GM12874 (cell line): ENCODE measurements around the gene POMT1.

ENCODE experiments used
- TF ChIP-seq, protein P1 (sequence below): IDR thresholded peaks from 2 replicates; pipeline ENCODE4 v1.5.1; 2011; ENCODE audit warnings: low read depth, mild to moderate bottlenecking, control low read depth, low read length, moderate library complexity; ENCODE audit not compliant: insufficient read depth

The POMT1 gene

DNA sequence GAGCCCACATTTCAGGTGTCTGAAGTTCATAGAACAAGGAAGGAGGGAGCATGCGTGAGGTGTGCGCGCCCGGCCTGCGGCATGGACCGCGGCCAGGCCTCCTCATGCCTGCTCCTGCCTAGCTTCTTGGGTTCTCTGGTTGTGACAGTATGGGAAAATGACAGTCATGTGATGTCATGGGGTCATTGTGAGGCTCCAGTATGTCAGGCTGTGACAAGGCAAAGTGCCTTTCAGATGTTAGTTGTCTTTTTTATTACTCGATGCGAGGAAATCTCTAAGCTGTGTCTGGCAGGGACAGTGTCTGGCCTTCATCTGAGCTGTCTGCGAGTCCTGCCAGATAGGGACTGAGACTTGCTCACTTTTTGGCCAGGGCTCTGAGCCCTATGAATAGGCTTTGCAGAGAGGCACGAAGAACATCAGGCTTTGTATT lies 15.1 kb downstream of the POMT1 start:
- TF ChIP-seq, protein P1, sequence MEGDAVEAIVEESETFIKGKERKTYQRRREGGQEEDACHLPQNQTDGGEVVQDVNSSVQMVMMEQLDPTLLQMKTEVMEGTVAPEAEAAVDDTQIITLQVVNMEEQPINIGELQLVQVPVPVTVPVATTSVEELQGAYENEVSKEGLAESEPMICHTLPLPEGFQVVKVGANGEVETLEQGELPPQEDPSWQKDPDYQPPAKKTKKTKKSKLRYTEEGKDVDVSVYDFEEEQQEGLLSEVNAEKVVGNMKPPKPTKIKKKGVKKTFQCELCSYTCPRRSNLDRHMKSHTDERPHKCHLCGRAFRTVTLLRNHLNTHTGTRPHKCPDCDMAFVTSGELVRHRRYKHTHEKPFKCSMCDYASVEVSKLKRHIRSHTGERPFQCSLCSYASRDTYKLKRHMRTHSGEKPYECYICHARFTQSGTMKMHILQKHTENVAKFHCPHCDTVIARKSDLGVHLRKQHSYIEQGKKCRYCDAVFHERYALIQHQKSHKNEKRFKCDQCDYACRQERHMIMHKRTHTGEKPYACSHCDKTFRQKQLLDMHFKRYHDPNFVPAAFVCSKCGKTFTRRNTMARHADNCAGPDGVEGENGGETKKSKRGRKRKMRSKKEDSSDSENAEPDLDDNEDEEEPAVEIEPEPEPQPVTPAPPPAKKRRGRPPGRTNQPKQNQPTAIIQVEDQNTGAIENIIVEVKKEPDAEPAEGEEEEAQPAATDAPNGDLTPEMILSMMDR = no peak

DNA sequence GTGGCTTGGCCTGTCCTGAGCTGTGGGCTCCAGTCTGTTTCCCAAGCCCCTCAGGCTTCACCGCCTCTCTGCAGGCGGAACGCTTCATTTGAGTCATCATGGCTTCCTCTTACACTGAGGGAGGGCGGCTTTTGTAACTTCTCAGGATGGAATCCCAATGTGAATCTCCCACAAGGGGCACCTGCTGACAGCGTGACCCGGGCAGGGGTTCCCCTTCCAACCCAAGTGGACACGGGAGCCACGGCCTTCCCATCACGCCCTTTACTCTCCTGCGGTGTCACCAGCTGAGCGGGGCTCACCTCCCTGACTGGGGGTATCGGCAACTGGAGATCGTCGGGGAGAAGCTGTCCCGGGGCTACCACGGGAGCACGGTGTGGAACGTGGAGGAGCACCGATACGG lies 15.8 kb downstream of the POMT1 start:
- TF ChIP-seq, protein P1 = no peak

DNA sequence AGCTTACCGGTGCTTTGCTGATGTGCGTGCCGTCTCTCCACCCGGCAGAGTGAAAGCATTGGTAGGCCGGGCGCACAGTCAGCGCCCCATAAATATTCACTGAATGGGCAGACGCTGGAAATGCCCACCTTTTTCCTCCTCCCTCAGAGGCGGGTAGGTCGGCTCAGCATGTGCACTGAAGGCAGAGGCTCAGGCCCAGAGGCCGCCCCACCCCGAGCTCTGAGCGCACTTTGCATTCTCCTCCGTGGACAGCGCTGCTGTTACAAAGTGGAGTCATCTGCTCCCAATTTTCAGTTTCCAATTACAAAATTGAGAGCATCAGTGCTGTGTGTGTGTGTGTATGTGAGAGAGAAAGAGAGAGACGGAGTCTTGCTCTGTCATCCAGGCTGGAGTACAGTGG lies 17.8 kb downstream of the POMT1 start:
- TF ChIP-seq, protein P1 = no peak

DNA sequence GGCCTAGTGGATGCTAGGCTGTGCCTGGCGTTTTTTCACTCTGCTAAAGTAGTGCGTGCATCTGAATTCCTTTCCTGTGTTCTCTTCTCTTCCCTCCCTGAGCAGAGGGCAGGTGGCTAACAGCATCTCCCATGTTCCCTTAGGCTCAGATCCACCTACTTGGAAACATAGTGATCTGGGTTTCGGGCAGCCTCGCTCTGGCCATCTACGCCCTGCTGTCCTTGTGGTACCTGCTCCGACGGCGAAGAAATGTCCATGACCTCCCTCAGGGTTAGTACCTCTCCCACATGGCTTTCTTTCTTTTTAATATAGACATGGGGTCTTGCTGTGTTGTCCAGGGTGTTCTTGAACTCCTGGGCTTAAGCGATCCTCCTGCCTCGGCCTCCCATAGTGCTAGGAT lies 18.5 kb downstream of the POMT1 start:
- TF ChIP-seq, protein P1 = no peak

DNA sequence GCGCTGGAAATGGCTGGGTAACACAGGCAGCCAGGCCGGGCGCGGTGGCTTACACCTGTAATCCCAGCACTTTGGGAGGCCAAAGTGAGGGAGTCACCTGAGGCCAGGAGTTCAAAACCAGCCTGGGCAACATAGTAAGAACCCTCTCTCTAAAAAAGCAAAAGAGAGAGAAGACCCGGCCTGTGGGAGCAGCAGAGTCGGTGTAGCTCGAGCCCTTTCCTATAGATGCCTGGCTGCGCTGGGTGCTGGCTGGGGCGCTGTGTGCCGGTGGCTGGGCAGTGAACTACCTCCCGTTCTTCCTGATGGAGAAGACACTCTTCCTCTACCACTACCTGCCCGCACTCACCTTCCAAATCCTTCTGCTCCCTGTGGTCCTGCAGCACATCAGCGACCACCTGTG lies 19.1 kb downstream of the POMT1 start:
- TF ChIP-seq, protein P1 = no peak

DNA sequence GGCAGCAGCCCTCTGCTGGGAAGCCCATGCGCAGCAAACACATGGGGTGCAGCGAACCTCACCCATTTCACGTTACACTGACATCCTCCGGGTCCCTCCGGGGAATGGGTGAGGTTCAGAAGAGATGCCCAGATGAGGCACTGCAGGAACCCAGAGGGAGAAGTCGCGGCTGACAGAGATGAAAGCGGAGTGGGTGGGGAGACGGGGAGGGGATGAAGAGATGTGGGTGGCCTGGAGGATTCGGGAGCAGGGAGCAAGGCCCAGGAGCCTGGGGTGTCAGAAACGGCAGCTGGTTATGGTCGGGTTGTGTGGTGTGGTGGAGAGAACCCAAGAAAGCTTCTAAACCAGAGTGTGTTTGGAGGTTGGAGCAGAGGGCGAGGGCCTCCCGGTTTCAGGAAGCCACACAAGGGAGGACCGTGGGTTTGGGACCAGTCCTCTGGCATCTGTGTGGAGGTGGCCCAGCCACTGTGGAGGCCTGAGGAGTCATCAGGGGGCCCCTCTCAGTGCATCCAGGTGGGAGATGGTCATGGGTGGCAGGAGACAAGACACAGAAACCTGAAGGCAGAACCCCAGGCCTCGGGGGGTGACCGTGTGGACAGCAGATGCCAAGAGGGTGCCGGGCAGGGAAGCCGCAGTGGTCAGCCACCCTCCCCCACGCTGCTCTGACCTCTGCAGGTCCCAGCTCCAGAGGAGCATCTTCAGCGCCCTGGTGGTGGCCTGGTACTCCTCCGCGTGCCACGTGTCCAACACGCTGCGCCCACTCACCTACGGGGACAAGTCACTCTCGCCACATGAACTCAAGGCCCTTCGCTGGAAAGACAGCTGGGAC lies 19.8 kb downstream of the POMT1 start:
- TF ChIP-seq, protein P1 = no peak

DNA sequence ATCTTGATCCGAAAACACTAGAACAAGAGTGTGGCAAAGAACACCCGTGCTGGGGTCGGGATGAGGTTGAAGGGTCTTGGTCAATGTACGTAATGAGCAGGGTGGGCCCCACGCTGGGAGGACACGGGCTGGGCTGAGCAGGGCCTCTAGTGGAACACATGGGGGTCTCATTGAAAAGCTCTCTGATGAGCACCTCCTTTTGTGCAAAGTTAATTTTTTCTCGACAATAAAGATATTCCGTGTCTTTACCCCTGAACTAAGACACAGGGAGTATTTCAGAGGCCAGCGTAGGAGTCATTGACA lies 20.3 kb downstream of the POMT1 start:
- TF ChIP-seq, protein P1 = no peak
